ENCODE measurements around the gene CTNNA2. TPM values are rescaled to one million over a fixed set of nuclear protein-coding genes. Genes with fewer than 3 reads are reported as not detected.

CTNNA2 gene
- total RNA-seq, 1 donor from 2014 or later, result 43.5 TPM

- H3K27me3 ChIP-seq, result no peaks in the 10 kb centered on the region
- H3K79me2 ChIP-seq (ENCODE audit: low read depth), result no peaks in the 10 kb centered on the region
- no peak overlapping the region for H3K4me3 Mint-ChIP-seq
- H3K27ac Mint-ChIP-seq, result no peak overlapping the region
- no peak overlapping the region for H3K27ac ChIP-seq
- TF ChIP-seq CTCF (IDR thresholded peaks at IDR 0.05), result no peak
- no peaks in the 10 kb centered on the region for H3K4me1 ChIP-seq
- no peaks in the 10 kb centered on the region for H3K27me3 Mint-ChIP-seq (ENCODE audit: insufficient read depth, low read depth)
- no peaks in the 10 kb centered on the region for H3F3A ChIP-seq (ENCODE audit: low read depth)
- H2AFZ ChIP-seq (replicated peaks), result no peak overlapping the region
- no peak for DNase-seq (ENCODE audit: low spot score)
- H3K4me2 ChIP-seq, result no peak overlapping the region
- H3K36me3 Mint-ChIP-seq, result no peaks in the 10 kb centered on the region
- H3K9me3 Mint-ChIP-seq, result no peaks in the 10 kb centered on the region
- H4K20me1 ChIP-seq (ENCODE audit: low read depth), result no peaks in the 10 kb centered on the region
- no peak overlapping the region for H3K9ac ChIP-seq
- H3K4me3 ChIP-seq, result no peak overlapping the region
- peaks cover 8% of the 10 kb centered on the region for H3K4me1 Mint-ChIP-seq
- H3K36me3 ChIP-seq, result no peaks in the 10 kb centered on the region
- H3K9me3 ChIP-seq (ENCODE audit: low read depth), result no peaks in the 10 kb centered on the region
Measured at GRCh38 chr2:80490964-80491363, 978.1 kb downstream of the CTNNA2 start.

GRCh38 chr2:80496346-80496745, 983.5 kb downstream of the CTNNA2 start:
- Histone ChIP-seq H3K4me2 (no peak overlapping the region), H3K36me3 (no peaks in the 10 kb centered on the region), H3K79me2 (ENCODE audit: low read depth) (no peaks in the 10 kb centered on the region), H3F3A (ENCODE audit: low read depth) (no peaks in the 10 kb centered on the region), H3K4me1 (no peaks in the 10 kb centered on the region), H3K27ac (no peak overlapping the region), H3K4me3 (no peak overlapping the region), H3K9me3 (ENCODE audit: low read depth) (no peaks in the 10 kb centered on the region), H4K20me1 (ENCODE audit: low read depth) (no peaks in the 10 kb centered on the region), H3K27me3 (no peaks in the 10 kb centered on the region), H2AFZ (replicated peaks) (no peak overlapping the region), H3K9ac (no peak overlapping the region)
- Mint-ChIP-seq H3K27me3 (ENCODE audit: insufficient read depth, low read depth) (no peaks in the 10 kb centered on the region), H3K4me3 (no peak overlapping the region), H3K4me1 (peaks cover 10% of the 10 kb centered on the region), H3K27ac (no peak overlapping the region), H3K36me3 (no peaks in the 10 kb centered on the region), H3K9me3 (no peaks in the 10 kb centered on the region)
- no peak for DNase-seq (ENCODE audit: low spot score)
- TF ChIP-seq EZH2 (IDR thresholded peaks at IDR 0.05), result no peak
- no peak for TF ChIP-seq EZH2phosphoT487 (IDR thresholded peaks at IDR 0.05)
- TF ChIP-seq CTCF (IDR thresholded peaks at IDR 0.05), result no peak

- H3K9me3 ChIP-seq (ENCODE audit: low read depth), result no peaks in the 10 kb centered on the region
- H3K4me2 ChIP-seq, result no peak overlapping the region
- H3K27me3 ChIP-seq, result no peaks in the 10 kb centered on the region
- no peaks in the 10 kb centered on the region for H3K36me3 ChIP-seq
- Mint-ChIP-seq H3K36me3 (no peaks in the 10 kb centered on the region), H3K4me3 (no peak overlapping the region), H3K4me1 (peaks cover 10% of the 10 kb centered on the region), H3K27me3 (ENCODE audit: insufficient read depth, low read depth) (no peaks in the 10 kb centered on the region), H3K9me3 (no peaks in the 10 kb centered on the region), H3K27ac (no peak overlapping the region)
- no peak overlapping the region for H3K4me3 ChIP-seq
- no peak overlapping the region for H2AFZ ChIP-seq (replicated peaks)
- H3K79me2 ChIP-seq (ENCODE audit: low read depth), result no peaks in the 10 kb centered on the region
- no peak for TF ChIP-seq EZH2 (IDR thresholded peaks at IDR 0.05)
- no peak for TF ChIP-seq CTCF (IDR thresholded peaks at IDR 0.05)
- TF ChIP-seq EZH2phosphoT487 (IDR thresholded peaks at IDR 0.05), result no peak
- no peaks in the 10 kb centered on the region for H3K4me1 ChIP-seq
- no peak for DNase-seq (ENCODE audit: low spot score)
- no peaks in the 10 kb centered on the region for H3F3A ChIP-seq (ENCODE audit: low read depth)
- H4K20me1 ChIP-seq (ENCODE audit: low read depth), result no peaks in the 10 kb centered on the region
- no peak overlapping the region for H3K9ac ChIP-seq
- H3K27ac ChIP-seq, result no peak overlapping the region
Measured at GRCh38 chr2:80496775-80497174, 983.9 kb downstream of the CTNNA2 start.

GRCh38 chr2:80499095-80499494, 986.2 kb downstream of the CTNNA2 start:
- no peaks in the 10 kb centered on the region for H3K9me3 Mint-ChIP-seq
- no peak overlapping the region for H3K9ac ChIP-seq
- no peak overlapping the region for H3K4me3 ChIP-seq
- no peaks in the 10 kb centered on the region for H3K36me3 Mint-ChIP-seq
- DNase-seq (ENCODE audit: low spot score), result peak; percentile 42
- H3K27ac Mint-ChIP-seq, result no peak overlapping the region
- H3F3A ChIP-seq (ENCODE audit: low read depth), result no peaks in the 10 kb centered on the region
- H3K4me3 Mint-ChIP-seq, result no peak overlapping the region
- no peaks in the 10 kb centered on the region for H3K36me3 ChIP-seq
- no peak overlapping the region for H2AFZ ChIP-seq (replicated peaks)
- no peak overlapping the region for H3K27ac ChIP-seq
- H3K79me2 ChIP-seq (ENCODE audit: low read depth), result no peaks in the 10 kb centered on the region
- no peaks in the 10 kb centered on the region for H3K4me1 ChIP-seq
- TF ChIP-seq CTCF (IDR thresholded peaks at IDR 0.05), result peak; percentile 63
- no peak for TF ChIP-seq EZH2phosphoT487 (IDR thresholded peaks at IDR 0.05)
- H4K20me1 ChIP-seq (ENCODE audit: low read depth), result no peaks in the 10 kb centered on the region
- peaks cover 2% of the 10 kb centered on the region for H3K27me3 Mint-ChIP-seq (ENCODE audit: insufficient read depth, low read depth)
- no peaks in the 10 kb centered on the region for H3K27me3 ChIP-seq
- H3K4me1 Mint-ChIP-seq, result peaks cover 6% of the 10 kb centered on the region
- H3K9me3 ChIP-seq (ENCODE audit: low read depth), result no peaks in the 10 kb centered on the region
- H3K4me2 ChIP-seq, result no peak overlapping the region

All from neural progenitor cell (in vitro differentiated cells).